Colonic mucosa (tissue), 4 donors: ENCODE data around the gene DUSP7. TPM values are rescaled to one million over a fixed set of nuclear protein-coding genes. Genes with fewer than 3 reads are reported as not detected.

Experiments used
- DNase-seq: peaks from one replicate; pipeline ENCODE4 v3.0.0-alpha.2; 2020
- H3K27ac ChIP-seq: fragments of 200-600 bp; one replicate; pipeline ENCODE4 v1.8.0; 2021
- H3K27me3 ChIP-seq: fragments of 200-600 bp; one replicate; pipeline ENCODE4 v1.8.0; 2021
- H3K36me3 ChIP-seq: fragments of 200-600 bp; one replicate; pipeline ENCODE4 v1.8.0; 2021
- H3K4me1 ChIP-seq: fragments of 200-600 bp; one replicate; pipeline ENCODE4 v1.8.0; 2021; ENCODE audit warnings: mild to moderate bottlenecking
- H3K4me3 ChIP-seq: fragments of 200-600 bp; one replicate; pipeline ENCODE4 v1.8.0; 2021
- H3K9ac ChIP-seq, 2 donors: one replicate each; pipeline ENCODE4 v1.7.0; 2013; ENCODE audit warnings: control low read depth in 2 of 2, low read depth in 2 of 2, low read length in 2 of 2
- H3K9me3 ChIP-seq: fragments of 200-600 bp; one replicate; pipeline ENCODE4 v1.8.0; 2021
- CTCF ChIP-seq: fragments of 200-600 bp; IDR thresholded peaks from one replicate; pipeline ENCODE4 v1.8.0; 2022; ENCODE audit warnings: antibody characterized with exemption, mild to moderate bottlenecking
- intact Hi-C: fragments of 100-400 bp; cut with DNase I; formaldehyde crosslinking; loops from one replicate; pipeline ENCODE4 v1.14.1; 2022
- total RNA-seq, 2 donors: library from RNA; stranded (reverse); fragmentation: NEBNext Ultra II Directional in 1 of 2; extraction: Animal tissue kit (Norgen Biotek cat#: 25700) in 1 of 2; gene quantifications; one replicate each; pipeline ENCODE4 v1.2.1, GENCODE V29; 2021
- donor health status: healthy.
- donor health status: DM: no; HTN: no; CAD: no.
- donor health status: DM: no; HTN: no; CAD: no.

DUSP7 gene
- total RNA-seq, 2 donors from 2014 or later, result 9.5 to 9.8 TPM

GRCh38 chr3:52091586-52092270 lies 35.4 kb upstream of the DUSP7 start:
- H3K27ac ChIP-seq, result no peak overlapping the region
- no peak overlapping the region for H3K4me3 ChIP-seq
- no peak for DNase-seq
- H3K9ac ChIP-seq, result no peak overlapping the region
- no peaks in the 10 kb centered on the region for H3K9me3 ChIP-seq
- no peaks in the 10 kb centered on the region for H3K4me1 ChIP-seq
- TF ChIP-seq CTCF, result no peak
- H3K27me3 ChIP-seq, result no peaks in the 10 kb centered on the region
- intact Hi-C loops, result no loop called here
- no peaks in the 10 kb centered on the region for H3K36me3 ChIP-seq

GRCh38 chr3:52090933-52091468 lies 34.6 kb upstream of the DUSP7 start:
- no peak overlapping the region for H3K9ac ChIP-seq
- H3K27ac ChIP-seq, result no peak overlapping the region
- H3K4me3 ChIP-seq, result no peak overlapping the region
- no peaks in the 10 kb centered on the region for H3K4me1 ChIP-seq
- no peaks in the 10 kb centered on the region for H3K27me3 ChIP-seq
- no peaks in the 10 kb centered on the region for H3K9me3 ChIP-seq
- no peak for DNase-seq
- no peak for TF ChIP-seq CTCF
- no peaks in the 10 kb centered on the region for H3K36me3 ChIP-seq
- intact Hi-C loops, result no loop called here

- Histone ChIP-seq H3K9me3 (no peaks in the 10 kb centered on the region), H3K9ac (no peak overlapping the region), H3K4me1 (no peaks in the 10 kb centered on the region), H3K27ac (no peak overlapping the region), H3K4me3 (no peak overlapping the region), H3K36me3 (no peaks in the 10 kb centered on the region), H3K27me3 (no peaks in the 10 kb centered on the region)
- no peak for DNase-seq
- intact Hi-C loops, result no loop called here
- no peak for TF ChIP-seq CTCF
Measured at GRCh38 chr3:52090131-52090932, 34.0 kb upstream of the DUSP7 start.

GRCh38 chr3:52089691-52090090 lies 33.3 kb upstream of the DUSP7 start:
- Histone ChIP-seq H3K4me3 (no peak overlapping the region), H3K36me3 (no peaks in the 10 kb centered on the region), H3K9me3 (no peaks in the 10 kb centered on the region), H3K27me3 (no peaks in the 10 kb centered on the region), H3K27ac (no peak overlapping the region), H3K9ac (no peak overlapping the region), H3K4me1 (no peaks in the 10 kb centered on the region)
- no peak for TF ChIP-seq CTCF
- DNase-seq, result no peak
- intact Hi-C loops, result no loop called here

- Histone ChIP-seq H3K36me3 (no peaks in the 10 kb centered on the region), H3K27me3 (no peaks in the 10 kb centered on the region), H3K27ac (no peak overlapping the region), H3K4me1 (no peaks in the 10 kb centered on the region), H3K4me3 (no peak overlapping the region), H3K9me3 (no peaks in the 10 kb centered on the region), H3K9ac (no peak overlapping the region)
- DNase-seq, result no peak
- intact Hi-C loops, result no loop called here
- TF ChIP-seq CTCF, result no peak
Measured at GRCh38 chr3:52088445-52089367, 32.3 kb upstream of the DUSP7 start.
